Measurements from ENCODE around the gene LIMK2.
"Not testable (repeated sequence)": the region's sequence is repeated elsewhere in the genome, so short reads cannot be mapped to it uniquely, and the experiment has no call there.

DNA sequence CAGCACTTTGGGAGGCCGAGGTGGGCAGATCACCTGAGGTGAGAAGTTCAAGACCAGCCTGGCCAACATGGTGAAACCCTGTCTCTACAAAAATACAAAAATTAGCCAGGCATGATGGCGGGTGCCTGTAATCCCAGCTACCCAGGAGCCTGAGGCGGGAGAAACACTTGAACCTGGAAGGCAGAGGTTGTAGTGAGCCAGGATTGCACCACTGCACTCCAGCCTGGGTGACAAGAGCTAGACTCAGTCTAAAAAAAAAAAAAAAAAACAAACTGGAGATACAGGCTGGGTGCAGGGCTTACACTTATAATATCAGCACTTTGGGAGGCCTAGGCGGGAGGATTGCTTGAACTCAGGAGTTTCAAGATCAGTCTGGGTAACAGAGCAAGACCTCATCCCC is 23.9 kb downstream of the LIMK2 start:
- TF ChIP-seq, protein P1, sequence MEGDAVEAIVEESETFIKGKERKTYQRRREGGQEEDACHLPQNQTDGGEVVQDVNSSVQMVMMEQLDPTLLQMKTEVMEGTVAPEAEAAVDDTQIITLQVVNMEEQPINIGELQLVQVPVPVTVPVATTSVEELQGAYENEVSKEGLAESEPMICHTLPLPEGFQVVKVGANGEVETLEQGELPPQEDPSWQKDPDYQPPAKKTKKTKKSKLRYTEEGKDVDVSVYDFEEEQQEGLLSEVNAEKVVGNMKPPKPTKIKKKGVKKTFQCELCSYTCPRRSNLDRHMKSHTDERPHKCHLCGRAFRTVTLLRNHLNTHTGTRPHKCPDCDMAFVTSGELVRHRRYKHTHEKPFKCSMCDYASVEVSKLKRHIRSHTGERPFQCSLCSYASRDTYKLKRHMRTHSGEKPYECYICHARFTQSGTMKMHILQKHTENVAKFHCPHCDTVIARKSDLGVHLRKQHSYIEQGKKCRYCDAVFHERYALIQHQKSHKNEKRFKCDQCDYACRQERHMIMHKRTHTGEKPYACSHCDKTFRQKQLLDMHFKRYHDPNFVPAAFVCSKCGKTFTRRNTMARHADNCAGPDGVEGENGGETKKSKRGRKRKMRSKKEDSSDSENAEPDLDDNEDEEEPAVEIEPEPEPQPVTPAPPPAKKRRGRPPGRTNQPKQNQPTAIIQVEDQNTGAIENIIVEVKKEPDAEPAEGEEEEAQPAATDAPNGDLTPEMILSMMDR (IDR thresholded peaks at IDR 0.05): not testable (repeated sequence)
- TF ChIP-seq POLR2A (IDR thresholded peaks at IDR 0.05): not testable (repeated sequence)
